C4-2B (cell line): ENCODE results near the gene BCL7A.

Experiments
- H3K27ac ChIP-seq: fragments of 450-650 bp; 2 replicates; pipeline ENCODE4 v1.5.1; 2017
- ZFX ChIP-seq: fragments of 450-650 bp; IDR thresholded peaks from 2 replicates; pipeline ENCODE4 v1.6.1; 2017
- TF ChIP-seq, protein P1 (sequence below): fragments of 450-650 bp; conservative IDR thresholded peaks from 2 replicates; pipeline ENCODE4 v1.5.1; 2017; ENCODE audit warnings: mild to moderate bottlenecking

BCL7A gene

DNA sequence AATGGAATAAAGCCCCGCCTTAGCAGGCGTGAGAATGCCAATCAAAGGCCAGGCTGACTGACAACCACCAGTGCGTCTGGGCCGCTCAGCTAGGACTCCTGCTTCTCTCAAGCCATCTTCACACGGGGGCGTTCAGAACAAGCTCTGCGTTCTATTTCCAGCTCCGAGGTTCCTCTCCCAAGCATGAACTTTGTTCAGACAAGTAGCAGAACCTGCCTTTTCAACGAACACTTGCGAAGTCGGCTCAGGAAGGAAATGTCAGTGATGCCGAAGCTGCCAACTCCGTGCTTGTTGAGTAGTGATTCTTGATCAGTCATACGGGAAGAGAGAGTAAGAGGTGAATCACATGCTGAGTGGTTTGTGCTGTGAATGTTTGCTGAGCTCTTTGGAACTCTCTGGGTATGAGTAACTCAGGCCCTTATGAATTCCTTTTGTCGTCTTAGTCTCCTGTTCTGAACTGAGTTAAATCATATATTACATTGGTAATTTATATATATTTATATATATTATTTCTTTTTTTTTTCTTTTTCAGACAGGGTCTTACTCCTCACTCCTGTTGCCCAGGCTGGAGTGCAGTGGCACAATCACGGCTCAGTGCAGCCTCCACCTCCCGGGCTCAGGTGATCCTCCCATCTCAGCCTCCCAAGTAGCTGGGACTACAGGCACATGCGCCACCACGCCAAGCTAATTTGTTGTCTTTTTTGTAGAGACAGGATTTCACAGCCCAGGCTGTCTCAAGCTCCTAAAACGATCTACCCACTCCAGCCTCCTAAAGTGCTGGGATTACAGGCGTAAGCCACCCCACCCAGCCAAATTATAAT lies 29.4 kb upstream of the BCL7A start:
- no peak overlapping the region for H3K27ac ChIP-seq
- no peak for TF ChIP-seq ZFX
- TF ChIP-seq, protein P1, sequence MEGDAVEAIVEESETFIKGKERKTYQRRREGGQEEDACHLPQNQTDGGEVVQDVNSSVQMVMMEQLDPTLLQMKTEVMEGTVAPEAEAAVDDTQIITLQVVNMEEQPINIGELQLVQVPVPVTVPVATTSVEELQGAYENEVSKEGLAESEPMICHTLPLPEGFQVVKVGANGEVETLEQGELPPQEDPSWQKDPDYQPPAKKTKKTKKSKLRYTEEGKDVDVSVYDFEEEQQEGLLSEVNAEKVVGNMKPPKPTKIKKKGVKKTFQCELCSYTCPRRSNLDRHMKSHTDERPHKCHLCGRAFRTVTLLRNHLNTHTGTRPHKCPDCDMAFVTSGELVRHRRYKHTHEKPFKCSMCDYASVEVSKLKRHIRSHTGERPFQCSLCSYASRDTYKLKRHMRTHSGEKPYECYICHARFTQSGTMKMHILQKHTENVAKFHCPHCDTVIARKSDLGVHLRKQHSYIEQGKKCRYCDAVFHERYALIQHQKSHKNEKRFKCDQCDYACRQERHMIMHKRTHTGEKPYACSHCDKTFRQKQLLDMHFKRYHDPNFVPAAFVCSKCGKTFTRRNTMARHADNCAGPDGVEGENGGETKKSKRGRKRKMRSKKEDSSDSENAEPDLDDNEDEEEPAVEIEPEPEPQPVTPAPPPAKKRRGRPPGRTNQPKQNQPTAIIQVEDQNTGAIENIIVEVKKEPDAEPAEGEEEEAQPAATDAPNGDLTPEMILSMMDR, result no peak

DNA sequence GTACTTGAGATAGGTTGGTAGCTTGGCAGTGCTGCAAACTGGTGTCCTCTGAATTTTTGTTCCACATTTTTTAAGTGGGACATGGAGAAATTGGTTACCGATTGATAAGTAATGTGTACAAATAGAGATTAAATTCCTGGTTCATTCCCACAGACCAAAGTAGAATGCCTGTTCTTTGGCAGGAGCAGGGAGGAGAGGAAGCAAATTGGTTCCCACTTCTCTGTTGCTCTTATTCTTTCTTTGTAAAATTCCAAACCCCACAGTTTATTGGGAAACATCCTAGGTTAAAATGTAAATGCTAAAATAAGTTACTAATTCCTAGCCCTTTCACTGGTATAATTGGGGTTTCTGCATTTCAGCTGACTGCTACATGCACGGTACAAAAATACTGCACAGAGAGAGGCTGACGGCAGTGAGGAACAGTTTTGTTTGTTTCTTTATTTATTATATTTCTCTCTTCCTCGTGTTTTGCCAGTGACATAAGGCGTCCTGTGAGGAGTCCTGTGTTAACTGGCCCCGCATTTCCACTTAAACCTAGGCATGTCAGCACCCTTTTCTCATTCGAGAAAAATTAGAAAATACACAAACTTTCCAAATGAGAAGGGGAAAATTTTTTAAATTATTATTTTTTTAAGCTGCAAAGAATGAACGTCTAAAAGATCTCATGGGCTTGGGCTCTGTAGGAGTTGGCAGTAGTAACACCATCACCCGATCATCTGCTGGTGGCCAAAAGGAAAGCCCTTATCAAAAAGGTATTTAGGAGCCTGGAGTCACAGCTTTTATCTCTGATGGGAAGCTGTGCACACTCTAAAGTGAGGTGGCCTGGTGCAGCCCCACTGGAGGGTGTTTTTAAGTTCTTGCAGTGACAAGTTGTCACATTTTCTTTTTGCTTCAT lies 25.4 kb upstream of the BCL7A start:
- TF ChIP-seq, protein P1, result no peak
- TF ChIP-seq ZFX, result no peak

DNA sequence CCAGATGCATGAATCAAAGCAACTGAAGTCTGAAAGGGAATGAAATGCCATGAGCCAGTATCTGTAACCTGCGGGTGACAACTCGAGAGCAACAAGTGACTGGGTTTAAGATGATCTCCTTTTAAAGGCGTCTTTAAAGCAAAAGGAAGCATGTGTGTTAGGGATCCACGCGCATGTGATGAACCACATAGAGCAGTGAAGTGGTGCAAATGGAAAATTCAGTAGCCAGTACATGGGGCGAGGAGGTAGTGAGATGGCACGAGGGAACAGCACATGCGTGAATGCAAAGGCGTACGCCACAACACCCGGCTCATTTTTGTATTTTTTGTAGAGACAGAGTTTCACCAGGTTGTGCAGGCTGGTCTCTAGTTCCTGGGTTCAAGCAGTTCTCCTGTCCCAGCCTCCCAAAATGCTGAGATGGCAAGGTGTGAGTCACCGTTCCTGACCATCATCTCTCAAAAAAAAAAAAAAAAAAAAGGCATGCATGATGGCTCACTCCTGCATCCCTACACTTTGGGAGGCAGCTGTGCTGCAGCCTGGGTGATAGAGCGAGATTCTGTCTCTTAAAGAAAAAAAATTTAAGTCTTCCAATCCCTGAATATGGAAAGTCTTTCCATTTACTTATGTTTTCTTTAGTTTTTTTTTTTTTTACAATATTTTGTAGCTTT lies 24.6 kb upstream of the BCL7A start:
- TF ChIP-seq, protein P1, result no peak
- no peak for TF ChIP-seq ZFX
- H3K27ac ChIP-seq, result no peak overlapping the region

More for the DNA sequence above, 25.4 kb upstream of the BCL7A start:
- H3K27ac ChIP-seq, result no peak overlapping the region

DNA sequence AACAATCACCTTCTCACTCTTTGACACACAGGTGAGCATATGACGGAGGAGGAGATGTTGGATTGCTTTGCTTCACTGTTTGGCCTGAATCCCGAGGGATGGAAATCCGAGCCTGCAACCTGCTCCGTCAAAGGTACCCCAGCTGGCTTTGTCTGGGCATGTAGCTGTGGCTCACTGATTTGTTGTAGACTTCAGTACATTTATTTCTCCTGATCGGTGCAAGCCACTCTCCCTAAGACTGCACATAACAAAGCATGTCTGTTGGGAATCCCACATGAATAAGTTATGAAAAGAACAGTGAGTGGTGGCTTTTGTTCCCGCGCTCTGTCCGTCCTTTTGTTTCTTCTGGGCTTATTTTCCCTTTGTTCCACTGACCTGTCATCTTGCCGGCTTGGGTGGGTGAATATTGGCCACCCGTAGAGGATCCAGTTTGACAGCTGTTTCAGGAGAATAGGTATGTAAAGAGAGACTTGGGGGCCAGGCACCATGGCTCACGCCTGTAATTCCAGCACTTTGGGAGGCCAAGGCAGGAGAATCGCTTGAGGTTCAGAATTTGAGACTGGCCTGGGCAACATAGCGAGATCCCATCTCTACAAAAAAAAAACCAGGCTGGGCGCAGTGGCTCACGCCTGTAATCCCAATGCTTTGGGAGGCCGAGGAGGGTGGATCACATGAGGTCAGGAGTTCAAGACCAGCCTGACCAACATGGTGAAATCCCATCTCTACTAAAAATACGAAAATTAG lies 20.0 kb upstream of the BCL7A start:
- TF ChIP-seq ZFX, result no peak
- TF ChIP-seq, protein P1, result no peak
- H3K27ac ChIP-seq, result no peak overlapping the region

DNA sequence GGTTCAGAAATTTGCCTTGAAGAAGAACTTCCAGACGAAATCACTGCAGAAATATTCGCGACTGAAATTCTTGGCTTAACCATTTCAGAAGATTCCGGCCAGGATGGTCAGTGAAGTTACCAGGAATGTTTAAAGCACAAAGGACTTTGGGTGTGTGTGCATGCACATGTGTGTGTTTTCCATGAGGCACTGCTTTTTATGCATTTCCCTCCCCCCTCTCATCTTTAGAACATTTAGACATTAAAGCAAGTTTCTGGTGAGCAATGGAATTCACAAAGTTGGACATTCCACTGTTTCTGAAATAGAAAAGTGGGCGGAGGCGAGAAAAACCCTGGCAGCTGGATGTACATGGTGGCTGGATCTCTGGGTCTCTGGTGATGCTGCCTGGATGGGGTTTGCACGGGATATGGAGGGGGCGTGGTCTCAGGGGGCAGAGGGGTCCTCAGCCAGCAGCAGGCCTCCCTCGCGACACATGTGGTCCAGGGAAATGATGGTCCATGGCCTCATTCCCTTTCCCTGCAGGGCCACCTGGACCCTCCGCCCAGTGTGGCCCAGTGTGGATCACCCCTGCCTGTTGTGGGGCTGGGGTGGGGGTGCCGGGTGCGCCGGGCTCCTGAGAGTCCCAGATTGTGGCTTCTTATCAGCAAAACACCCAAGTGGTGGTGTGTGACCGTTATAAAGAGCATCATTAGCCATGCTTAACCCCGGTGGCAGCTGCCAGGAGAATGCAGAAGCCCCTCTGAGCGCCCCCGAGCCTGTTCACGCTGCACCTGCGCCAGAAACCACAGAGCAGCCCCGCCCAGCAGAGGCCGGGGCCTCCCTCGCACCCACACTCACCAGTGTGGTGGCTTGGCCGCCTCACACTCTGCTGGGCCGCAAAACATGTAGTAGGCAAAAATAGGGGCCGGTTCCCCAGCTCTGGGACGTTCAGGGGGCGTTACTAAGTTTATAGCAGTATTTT lies 17.8 kb upstream of the BCL7A start:
- no peak for TF ChIP-seq ZFX
- TF ChIP-seq, protein P1, result no peak
- no peak overlapping the region for H3K27ac ChIP-seq

DNA sequence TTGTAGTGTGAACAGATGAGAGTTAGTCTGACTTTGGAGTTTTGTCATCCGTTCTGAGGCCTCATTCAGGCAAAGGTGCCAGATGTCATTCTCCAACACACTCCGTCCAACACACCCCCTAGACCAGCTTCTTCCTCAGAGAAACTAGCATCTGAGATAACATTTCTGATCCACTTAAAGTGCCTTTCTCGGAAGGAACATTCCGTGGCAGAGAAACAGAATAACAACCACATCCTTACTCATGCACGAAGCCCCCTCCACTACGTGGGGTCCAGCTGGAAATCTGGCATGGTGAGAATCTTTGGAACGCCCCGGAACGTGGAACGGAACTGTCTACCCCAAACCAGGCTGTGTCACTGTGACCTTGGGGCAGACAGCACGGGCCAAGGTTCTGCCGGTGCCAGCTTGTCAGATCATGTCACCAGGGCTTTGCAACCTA lies 17.0 kb upstream of the BCL7A start:
- H3K27ac ChIP-seq, result no peak overlapping the region
- TF ChIP-seq ZFX, result no peak
- TF ChIP-seq, protein P1, result no peak
